GM08714 (cell line): ENCODE measurements around the gene NUDT21.
"Not testable (repeated sequence)": the region's sequence is repeated elsewhere in the genome, so short reads cannot be mapped to it uniquely, and the experiment has no call there.

ENCODE experiments used
- H3K4me3 ChIP-seq: fragments of 200-500 bp; sonication (Bioruptor generic); 2 replicates; pipeline ENCODE4 v1.5.1; 2014; ENCODE audit warnings: mild to moderate bottlenecking, low read length, inconsistent platforms
- ZNF274 ChIP-seq: IDR thresholded peaks from 2 replicates; pipeline ENCODE4 v1.6.1; 2012; ENCODE audit warnings: mild to moderate bottlenecking, low read depth, low read length

Gene NUDT21

GRCh38 chr16:56384074-56384721 is 66.9 kb downstream of the NUDT21 start:
- no peak for TF ChIP-seq ZNF274
- H3K4me3 ChIP-seq, result no peak overlapping the region

- no peak for TF ChIP-seq ZNF274
- no peak overlapping the region for H3K4me3 ChIP-seq
Observed at GRCh38 chr16:56382901-56383355, 68.2 kb downstream of the NUDT21 start.

DNA sequence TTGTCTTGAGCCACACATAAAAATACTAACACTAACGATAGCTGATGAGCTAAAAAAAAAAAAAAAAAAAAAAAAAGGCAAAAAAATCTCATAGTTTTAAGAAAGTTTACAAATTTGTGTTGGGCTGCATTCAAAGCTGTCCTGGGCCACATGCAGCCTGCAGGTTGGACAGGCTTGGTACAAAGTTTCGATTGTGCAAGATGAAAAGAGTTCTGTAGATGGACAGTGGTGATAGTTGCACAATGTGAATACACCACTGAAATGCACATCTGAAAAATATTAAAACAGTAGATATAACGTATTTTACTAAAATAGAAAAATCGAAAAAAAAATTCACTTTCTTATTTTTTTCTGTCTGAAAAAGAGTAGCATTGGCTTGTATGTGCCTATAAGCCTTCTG is 68.7 kb downstream of the NUDT21 start:
- H3K4me3 ChIP-seq, result no peak overlapping the region
- no peak for TF ChIP-seq ZNF274

DNA sequence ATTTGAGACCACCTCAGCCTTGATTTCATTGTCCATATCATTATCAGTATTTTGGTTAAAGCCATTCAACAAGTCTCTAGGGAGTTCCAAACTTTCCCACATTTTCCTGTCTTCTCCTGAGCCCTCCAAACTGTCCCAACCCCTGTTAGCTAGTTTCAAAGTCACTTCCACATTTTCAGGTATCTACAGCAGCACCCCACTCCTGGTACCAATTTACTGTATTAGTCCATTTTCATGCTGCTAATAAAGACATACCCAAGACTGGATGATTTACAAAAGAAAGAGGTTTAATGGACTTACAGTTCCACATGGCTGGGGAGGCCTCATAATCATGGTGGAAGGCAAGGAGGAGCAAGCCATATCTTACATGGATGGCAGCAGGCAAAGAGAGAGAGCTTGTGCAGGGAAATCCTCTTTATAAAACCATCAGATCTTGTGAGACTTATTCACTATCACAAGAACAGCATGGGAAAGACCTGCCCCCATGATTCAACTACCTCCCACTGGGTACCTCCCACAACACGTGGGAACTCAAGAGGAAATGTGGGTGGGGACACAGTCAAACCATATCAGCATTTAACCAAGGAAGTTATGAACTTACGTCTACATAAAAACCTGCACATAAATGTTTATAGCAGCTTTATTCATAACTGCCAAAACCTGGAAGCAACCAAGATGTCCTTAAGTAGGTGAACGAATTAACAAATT is 70.2 kb downstream of the NUDT21 start:
- not testable (repeated sequence) for H3K4me3 ChIP-seq
